ENCODE results near the gene FAM135A.

GRCh38 chr6:70566751-70567382, 153.6 kb downstream of the FAM135A start, which contains the start of gene SDHAF4:
- TF ChIP-seq CTCF (IDR thresholded peaks at IDR 0.05; ENCODE audit: low read length) (no peak; the same call in 1 of the 2 replicates), EZH2 (optimal IDR thresholded peaks at IDR 0.05; ENCODE audit: low read depth, low read length) (no peak)
